Epidermal melanocyte (primary cell): ENCODE measurements around the gene MAP3K14.

Experiments
- DNase-seq: peaks from one replicate; pipeline ENCODE4 v3.0.0; 2011; ENCODE audit warnings: low spot score; ENCODE audit not compliant: insufficient read length

MAP3K14 gene

GRCh38 chr17:45284176-45285140 lies 32.4 kb downstream of the MAP3K14 start:
- no peak for DNase-seq

GRCh38 chr17:45283711-45284110 lies 33.1 kb downstream of the MAP3K14 start:
- no peak for DNase-seq

GRCh38 chr17:45282683-45283644 lies 33.9 kb downstream of the MAP3K14 start:
- DNase-seq: no peak

- no peak for DNase-seq
These were observed 36.9 kb downstream of the MAP3K14 start for GRCh38 chr17:45279898-45280297.

GRCh38 chr17:45277992-45278391 lies 38.8 kb downstream of the MAP3K14 start:
- peak; percentile 53 for DNase-seq

- peak; percentile 93 for DNase-seq
These were observed 39.5 kb downstream of the MAP3K14 start for GRCh38 chr17:45277216-45277849.

- no peak for DNase-seq
These were observed 40.8 kb downstream of the MAP3K14 start for GRCh38 chr17:45276031-45276430.

GRCh38 chr17:45274033-45274432 lies 42.8 kb downstream of the MAP3K14 start:
- no peak for DNase-seq

- no peak for DNase-seq
These were observed 43.3 kb downstream of the MAP3K14 start for GRCh38 chr17:45273551-45273957.

GRCh38 chr17:45271603-45272002 lies 45.2 kb downstream of the MAP3K14 start:
- DNase-seq: no peak

- DNase-seq: no peak
These were observed 45.9 kb downstream of the MAP3K14 start for GRCh38 chr17:45270828-45271418.

- DNase-seq: no peak
These were observed 46.9 kb downstream of the MAP3K14 start for GRCh38 chr17:45269912-45270311.

- DNase-seq: no peak
These were observed 49.3 kb downstream of the MAP3K14 start for GRCh38 chr17:45267436-45268055.

- DNase-seq: no peak
These were observed 50.4 kb downstream of the MAP3K14 start for GRCh38 chr17:45266372-45266926.

GRCh38 chr17:45265821-45266220 lies 51.0 kb downstream of the MAP3K14 start:
- no peak for DNase-seq

- no peak for DNase-seq
These were observed 51.8 kb downstream of the MAP3K14 start for GRCh38 chr17:45264988-45265387.

- DNase-seq: no peak
These were observed 52.4 kb downstream of the MAP3K14 start for GRCh38 chr17:45264430-45264829.

- DNase-seq: no peak
These were observed 53.4 kb downstream of the MAP3K14 start for GRCh38 chr17:45263477-45263860.

- no peak for DNase-seq
These were observed 54.0 kb downstream of the MAP3K14 start for GRCh38 chr17:45262516-45263476.
